A549 (cell line): Measurements from ENCODE around the gene KAT7.

Experiments used
- BCL3 ChIP-seq: fragments of >200 bp; sonication (Bioruptor Twin); formaldehyde crosslinking; IDR thresholded peaks from 3 replicates; pipeline ENCODE4 v1.6.1; 2016
- CTCF ChIP-seq: fragments of >200 bp; sonication (Bioruptor Twin); formaldehyde crosslinking; IDR thresholded peaks from 3 replicates; pipeline ENCODE4 v1.5.1; 2016
- EP300 ChIP-seq, 2 experiments: fragments of >200 bp; sonication (Bioruptor Twin); formaldehyde crosslinking; IDR thresholded peaks; 2 replicates in 1 of 2; 3 replicates in 1 of 2; pipeline ENCODE4 v1.6.1; 2016 to 2017
- JUN ChIP-seq, 2 experiments: fragments of >200 bp; sonication (Bioruptor Twin); formaldehyde crosslinking; IDR thresholded peaks; 2 replicates in 1 of 2; 3 replicates in 1 of 2; pipeline ENCODE4 v1.6.1; 2016 to 2017
- MAX ChIP-seq: IDR thresholded peaks from 2 replicates; pipeline ENCODE4 v1.6.1; 2012
- PBX3 ChIP-seq: IDR thresholded peaks from 2 replicates; pipeline ENCODE4 v1.6.1; 2012
- POLR2A ChIP-seq: IDR thresholded peaks from 2 replicates; pipeline ENCODE4 v1.6.1; 2012; ENCODE audit warnings: mild to moderate bottlenecking, low read length
- RCOR1 ChIP-seq: fragments of 150-350 bp; IDR thresholded peaks from 2 replicates; pipeline ENCODE4 v1.6.1; 2014; ENCODE audit warnings: antibody characterized with exemption, low read length, low read depth
- RFX5 ChIP-seq: fragments of 450-650 bp; IDR thresholded peaks from 2 replicates; pipeline ENCODE4 v1.7.1; 2014; ENCODE audit warnings: antibody characterized with exemption, mild to moderate bottlenecking, moderate library complexity
- RNF2 ChIP-seq: fragments of 200-600 bp; sonication (generic); IDR thresholded peaks from 2 replicates; pipeline ENCODE4 v1.6.1; 2016; ENCODE audit warnings: low read depth, mild to moderate bottlenecking, antibody characterized with exemption, moderate library complexity, borderline replicate concordance
- ZFP36 ChIP-seq: fragments of 450-650 bp; IDR thresholded peaks from 2 replicates; pipeline ENCODE4 v1.6.1; 2014; ENCODE audit warnings: borderline replicate concordance; ENCODE audit not compliant: partially characterized antibody

- TF ChIP-seq RNF2 (no peak), CTCF (no peak), PBX3 (no peak), RFX5 (no peak), MAX (no peak), POLR2A (no peak), EP300 (IDR thresholded peaks at IDR 0.05) (no peak), BCL3 (no peak), RCOR1 (no peak), ZFP36 (no peak), JUN (IDR thresholded peaks at IDR 0.05) (no peak)
Measured at GRCh38 chr17:49760932-49761558, 27.4 kb upstream of the KAT7 start.
